22Rv1 (cell line): ENCODE data around the gene TMEM54.

ENCODE experiments used
- H3K27ac ChIP-seq: fragments of 450-650 bp; 2 replicates; pipeline ENCODE4 v1.5.1; 2017
- CTCF ChIP-seq: fragments of 450-650 bp; IDR thresholded peaks from 2 replicates; pipeline ENCODE4 v1.5.1; 2017; ENCODE audit warnings: mild to moderate bottlenecking
- ZFX ChIP-seq: fragments of 450-650 bp; IDR thresholded peaks from 2 replicates; pipeline ENCODE4 v1.6.1; 2017; ENCODE audit warnings: antibody characterized with exemption, borderline replicate concordance

Gene TMEM54

GRCh38 chr1:32928285-32928684 is 27.1 kb upstream of the TMEM54 start:
- H3K27ac ChIP-seq: no peak overlapping the region
- TF ChIP-seq ZFX (no peak), CTCF (no peak)

- H3K27ac ChIP-seq: no peak overlapping the region
- TF ChIP-seq CTCF (no peak), ZFX (no peak)
Measured at GRCh38 chr1:32927441-32927840, 26.3 kb upstream of the TMEM54 start.

- no peak overlapping the region for H3K27ac ChIP-seq
- TF ChIP-seq CTCF (no peak), ZFX (no peak)
Measured at GRCh38 chr1:32926562-32926961, 25.4 kb upstream of the TMEM54 start.

GRCh38 chr1:32925403-32926162 is 24.4 kb upstream of the TMEM54 start:
- TF ChIP-seq CTCF: no peak
- no peak for TF ChIP-seq ZFX
- H3K27ac ChIP-seq: no peak overlapping the region

- no peak for TF ChIP-seq CTCF
- no peak for TF ChIP-seq ZFX
- no peak overlapping the region for H3K27ac ChIP-seq
Measured at GRCh38 chr1:32924881-32925344, 23.7 kb upstream of the TMEM54 start.

- no peak overlapping the region for H3K27ac ChIP-seq
- TF ChIP-seq ZFX: no peak
- TF ChIP-seq CTCF: no peak
Measured at GRCh38 chr1:32920833-32921232, 19.6 kb upstream of the TMEM54 start.
